ENCODE results near the gene PFDN5.

DNA sequence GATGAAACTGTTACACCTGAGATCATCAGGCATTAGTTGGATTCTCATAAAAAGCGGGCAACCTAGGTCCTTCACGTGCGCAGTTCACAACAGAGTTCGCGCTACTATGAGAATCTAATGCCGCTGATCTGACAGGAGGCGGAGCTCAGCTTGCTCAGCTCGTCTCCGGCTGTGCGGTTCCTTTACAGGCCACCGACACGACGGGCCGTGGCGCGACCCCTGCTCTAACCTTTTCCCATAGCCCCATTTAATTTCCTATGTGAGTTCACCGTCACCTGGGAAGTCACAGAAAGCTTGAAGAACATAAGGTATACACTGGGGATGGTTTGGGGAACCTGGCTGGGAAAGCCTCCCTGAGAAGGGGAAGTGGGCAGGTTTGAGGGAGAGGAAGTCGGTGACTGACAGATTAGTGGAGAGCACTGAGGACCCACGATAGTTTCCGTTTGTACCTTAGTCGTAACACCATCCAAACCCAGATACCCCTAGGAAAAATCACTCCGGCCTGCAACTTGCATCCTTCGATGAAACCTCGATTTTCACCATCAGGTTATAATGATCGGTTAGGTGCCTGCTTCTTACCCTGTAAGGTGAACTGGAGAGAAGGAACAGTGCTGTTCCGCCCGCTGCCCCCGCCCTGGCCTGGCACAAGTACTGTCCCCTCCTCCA, 28.9 kb downstream of the PFDN5 start:
- TF ChIP-seq, protein P1, sequence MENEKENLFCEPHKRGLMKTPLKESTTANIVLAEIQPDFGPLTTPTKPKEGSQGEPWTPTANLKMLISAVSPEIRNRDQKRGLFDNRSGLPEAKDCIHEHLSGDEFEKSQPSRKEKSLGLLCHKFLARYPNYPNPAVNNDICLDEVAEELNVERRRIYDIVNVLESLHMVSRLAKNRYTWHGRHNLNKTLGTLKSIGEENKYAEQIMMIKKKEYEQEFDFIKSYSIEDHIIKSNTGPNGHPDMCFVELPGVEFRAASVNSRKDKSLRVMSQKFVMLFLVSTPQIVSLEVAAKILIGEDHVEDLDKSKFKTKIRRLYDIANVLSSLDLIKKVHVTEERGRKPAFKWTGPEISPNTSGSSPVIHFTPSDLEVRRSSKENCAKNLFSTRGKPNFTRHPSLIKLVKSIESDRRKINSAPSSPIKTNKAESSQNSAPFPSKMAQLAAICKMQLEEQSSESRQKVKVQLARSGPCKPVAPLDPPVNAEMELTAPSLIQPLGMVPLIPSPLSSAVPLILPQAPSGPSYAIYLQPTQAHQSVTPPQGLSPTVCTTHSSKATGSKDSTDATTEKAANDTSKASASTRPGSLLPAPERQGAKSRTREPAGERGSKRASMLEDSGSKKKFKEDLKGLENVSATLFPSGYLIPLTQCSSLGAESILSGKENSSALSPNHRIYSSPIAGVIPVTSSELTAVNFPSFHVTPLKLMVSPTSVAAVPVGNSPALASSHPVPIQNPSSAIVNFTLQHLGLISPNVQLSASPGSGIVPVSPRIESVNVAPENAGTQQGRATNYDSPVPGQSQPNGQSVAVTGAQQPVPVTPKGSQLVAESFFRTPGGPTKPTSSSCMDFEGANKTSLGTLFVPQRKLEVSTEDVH (IDR thresholded peaks at IDR 0.05; ENCODE audit: low read depth, partially characterized antibody) = no peak
- TF ChIP-seq, protein P2, sequence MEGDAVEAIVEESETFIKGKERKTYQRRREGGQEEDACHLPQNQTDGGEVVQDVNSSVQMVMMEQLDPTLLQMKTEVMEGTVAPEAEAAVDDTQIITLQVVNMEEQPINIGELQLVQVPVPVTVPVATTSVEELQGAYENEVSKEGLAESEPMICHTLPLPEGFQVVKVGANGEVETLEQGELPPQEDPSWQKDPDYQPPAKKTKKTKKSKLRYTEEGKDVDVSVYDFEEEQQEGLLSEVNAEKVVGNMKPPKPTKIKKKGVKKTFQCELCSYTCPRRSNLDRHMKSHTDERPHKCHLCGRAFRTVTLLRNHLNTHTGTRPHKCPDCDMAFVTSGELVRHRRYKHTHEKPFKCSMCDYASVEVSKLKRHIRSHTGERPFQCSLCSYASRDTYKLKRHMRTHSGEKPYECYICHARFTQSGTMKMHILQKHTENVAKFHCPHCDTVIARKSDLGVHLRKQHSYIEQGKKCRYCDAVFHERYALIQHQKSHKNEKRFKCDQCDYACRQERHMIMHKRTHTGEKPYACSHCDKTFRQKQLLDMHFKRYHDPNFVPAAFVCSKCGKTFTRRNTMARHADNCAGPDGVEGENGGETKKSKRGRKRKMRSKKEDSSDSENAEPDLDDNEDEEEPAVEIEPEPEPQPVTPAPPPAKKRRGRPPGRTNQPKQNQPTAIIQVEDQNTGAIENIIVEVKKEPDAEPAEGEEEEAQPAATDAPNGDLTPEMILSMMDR (IDR thresholded peaks at IDR 0.05 in 2 of 3, conservative IDR thresholded peaks at IDR 0.05 in 1 of 3; ENCODE audit: control insufficient read depth in 2 of 3, extremely low read depth in 1 of 3, insufficient read depth in 1 of 3, low read depth in 3 of 3, low read length in 3 of 3) = no peak
- TF ChIP-seq ZNF24 (IDR thresholded peaks at IDR 0.05) = no peak
- no peak for TF ChIP-seq FOXM1 (IDR thresholded peaks at IDR 0.05; ENCODE audit: low read depth, low read length)
- TF ChIP-seq SIN3A (IDR thresholded peaks at IDR 0.05; ENCODE audit: low read depth, low read length) = 0 out of 2 replicates have a peak, but pooled peaks have one; percentile 80
- TF ChIP-seq YBX1 (IDR thresholded peaks at IDR 0.05) = no peak
- TF ChIP-seq HDGF (IDR thresholded peaks at IDR 0.05) = no peak; the same call in 1 of the 2 replicates
- TF ChIP-seq IKZF1 (conservative IDR thresholded peaks at IDR 0.05) = no peak
- no peak for TF ChIP-seq JUND (IDR thresholded peaks at IDR 0.05; ENCODE audit: low read depth, low read length)
- TF ChIP-seq, protein P3, sequence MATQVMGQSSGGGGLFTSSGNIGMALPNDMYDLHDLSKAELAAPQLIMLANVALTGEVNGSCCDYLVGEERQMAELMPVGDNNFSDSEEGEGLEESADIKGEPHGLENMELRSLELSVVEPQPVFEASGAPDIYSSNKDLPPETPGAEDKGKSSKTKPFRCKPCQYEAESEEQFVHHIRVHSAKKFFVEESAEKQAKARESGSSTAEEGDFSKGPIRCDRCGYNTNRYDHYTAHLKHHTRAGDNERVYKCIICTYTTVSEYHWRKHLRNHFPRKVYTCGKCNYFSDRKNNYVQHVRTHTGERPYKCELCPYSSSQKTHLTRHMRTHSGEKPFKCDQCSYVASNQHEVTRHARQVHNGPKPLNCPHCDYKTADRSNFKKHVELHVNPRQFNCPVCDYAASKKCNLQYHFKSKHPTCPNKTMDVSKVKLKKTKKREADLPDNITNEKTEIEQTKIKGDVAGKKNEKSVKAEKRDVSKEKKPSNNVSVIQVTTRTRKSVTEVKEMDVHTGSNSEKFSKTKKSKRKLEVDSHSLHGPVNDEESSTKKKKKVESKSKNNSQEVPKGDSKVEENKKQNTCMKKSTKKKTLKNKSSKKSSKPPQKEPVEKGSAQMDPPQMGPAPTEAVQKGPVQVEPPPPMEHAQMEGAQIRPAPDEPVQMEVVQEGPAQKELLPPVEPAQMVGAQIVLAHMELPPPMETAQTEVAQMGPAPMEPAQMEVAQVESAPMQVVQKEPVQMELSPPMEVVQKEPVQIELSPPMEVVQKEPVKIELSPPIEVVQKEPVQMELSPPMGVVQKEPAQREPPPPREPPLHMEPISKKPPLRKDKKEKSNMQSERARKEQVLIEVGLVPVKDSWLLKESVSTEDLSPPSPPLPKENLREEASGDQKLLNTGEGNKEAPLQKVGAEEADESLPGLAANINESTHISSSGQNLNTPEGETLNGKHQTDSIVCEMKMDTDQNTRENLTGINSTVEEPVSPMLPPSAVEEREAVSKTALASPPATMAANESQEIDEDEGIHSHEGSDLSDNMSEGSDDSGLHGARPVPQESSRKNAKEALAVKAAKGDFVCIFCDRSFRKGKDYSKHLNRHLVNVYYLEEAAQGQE (IDR thresholded peaks at IDR 0.05; ENCODE audit: low read depth, low read length) = no peak
- TF ChIP-seq, protein P4, sequence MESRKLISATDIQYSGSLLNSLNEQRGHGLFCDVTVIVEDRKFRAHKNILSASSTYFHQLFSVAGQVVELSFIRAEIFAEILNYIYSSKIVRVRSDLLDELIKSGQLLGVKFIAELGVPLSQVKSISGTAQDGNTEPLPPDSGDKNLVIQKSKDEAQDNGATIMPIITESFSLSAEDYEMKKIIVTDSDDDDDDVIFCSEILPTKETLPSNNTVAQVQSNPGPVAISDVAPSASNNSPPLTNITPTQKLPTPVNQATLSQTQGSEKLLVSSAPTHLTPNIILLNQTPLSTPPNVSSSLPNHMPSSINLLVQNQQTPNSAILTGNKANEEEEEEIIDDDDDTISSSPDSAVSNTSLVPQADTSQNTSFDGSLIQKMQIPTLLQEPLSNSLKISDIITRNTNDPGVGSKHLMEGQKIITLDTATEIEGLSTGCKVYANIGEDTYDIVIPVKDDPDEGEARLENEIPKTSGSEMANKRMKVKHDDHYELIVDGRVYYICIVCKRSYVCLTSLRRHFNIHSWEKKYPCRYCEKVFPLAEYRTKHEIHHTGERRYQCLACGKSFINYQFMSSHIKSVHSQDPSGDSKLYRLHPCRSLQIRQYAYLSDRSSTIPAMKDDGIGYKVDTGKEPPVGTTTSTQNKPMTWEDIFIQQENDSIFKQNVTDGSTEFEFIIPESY (IDR thresholded peaks at IDR 0.05) = no peak

All from GM12878 (cell line).